SK-N-SH treated with all-trans-retinoic acid at 6 μM for 48 hours (cell line): ENCODE measurements around the gene A4GNT.

Source experiments
- ATAC-seq: fragments of 200-7000 bp; cut with Tn5 transposase; 3 replicates; pipeline ENCODE4 v1.9.1; 2020; ENCODE audit warnings: mild to moderate bottlenecking, moderate library complexity
- ARNTL ChIP-seq: fragments of 450-650 bp; formaldehyde crosslinking; IDR thresholded peaks from 2 replicates; pipeline ENCODE4 v1.5.0; 2020; ENCODE audit warnings: low read depth, mild to moderate bottlenecking, moderate library complexity, borderline replicate concordance
- CSDC2 ChIP-seq: fragments of 250-450 bp; sonication (Bioruptor Pico); IDR thresholded peaks from 2 replicates; pipeline ENCODE4 v1.5.0; 2020; ENCODE audit warnings: mild to moderate bottlenecking, moderate library complexity
- ESRRG ChIP-seq: fragments of 250-450 bp; sonication (Bioruptor Pico); IDR thresholded peaks from 2 replicates; pipeline ENCODE4 v1.6.1; 2021; ENCODE audit warnings: mild to moderate bottlenecking
- GLIS3 ChIP-seq: fragments of 250-450 bp; sonication (Bioruptor Pico); IDR thresholded peaks from 2 replicates; pipeline ENCODE4 v1.5.0; 2020; ENCODE audit warnings: mild to moderate bottlenecking, moderate library complexity
- ISL1 ChIP-seq: fragments of 250-450 bp; sonication (Bioruptor Pico); IDR thresholded peaks from 2 replicates; pipeline ENCODE4 v2.1.2; 2022; ENCODE audit warnings: mild to moderate bottlenecking, moderate library complexity
- OSR1 ChIP-seq: fragments of 250-450 bp; sonication (Bioruptor Pico); IDR thresholded peaks from 2 replicates; pipeline ENCODE4 v1.8.0; 2022; ENCODE audit warnings: moderate library complexity, mild to moderate bottlenecking, inconsistent platforms
- PPARA ChIP-seq: fragments of 250-450 bp; sonication (Bioruptor Pico); IDR thresholded peaks from 2 replicates; pipeline ENCODE4 v1.5.0; 2020; ENCODE audit warnings: mild to moderate bottlenecking, borderline replicate concordance
- RARB ChIP-seq: fragments of 250-450 bp; sonication (Bioruptor Pico); IDR thresholded peaks from 2 replicates; pipeline ENCODE4 v1.8.0; 2021; ENCODE audit warnings: mild to moderate bottlenecking, moderate library complexity
- SNAI2 ChIP-seq: fragments of 250-450 bp; sonication (Bioruptor Pico); IDR thresholded peaks from 2 replicates; pipeline ENCODE4 v1.5.0; 2020; ENCODE audit warnings: mild to moderate bottlenecking, moderate library complexity
- TCF4 ChIP-seq: fragments of 250-450 bp; sonication (Bioruptor Pico); IDR thresholded peaks from 2 replicates; pipeline ENCODE4 v1.8.0; 2021; ENCODE audit warnings: mild to moderate bottlenecking, moderate library complexity, borderline replicate concordance
- TOX ChIP-seq: fragments of 250-450 bp; sonication (Bioruptor Pico); IDR thresholded peaks from 2 replicates; pipeline ENCODE4 v1.8.0; 2021; ENCODE audit warnings: mild to moderate bottlenecking, moderate library complexity, borderline replicate concordance
- ZC3H10 ChIP-seq: fragments of 250-450 bp; sonication (Bioruptor Pico); IDR thresholded peaks from 2 replicates; pipeline ENCODE4 v1.5.1; 2021; ENCODE audit warnings: mild to moderate bottlenecking, moderate library complexity
- ZFP3 ChIP-seq: fragments of 250-450 bp; sonication (Bioruptor Pico); IDR thresholded peaks from 2 replicates; pipeline ENCODE4 v1.5.0; 2020; ENCODE audit warnings: mild to moderate bottlenecking, moderate library complexity
- ZFP30 ChIP-seq: fragments of 450-650 bp; formaldehyde crosslinking; IDR thresholded peaks from 2 replicates; pipeline ENCODE4 v1.5.0; 2022; ENCODE audit warnings: mild to moderate bottlenecking, moderate library complexity
- ZNF70 ChIP-seq: fragments of 450-650 bp; formaldehyde crosslinking; IDR thresholded peaks from 2 replicates; pipeline ENCODE4 v1.5.0; 2020; ENCODE audit warnings: mild to moderate bottlenecking, moderate library complexity
- ZNF8 ChIP-seq: fragments of 450-650 bp; formaldehyde crosslinking; IDR thresholded peaks from 2 replicates; pipeline ENCODE4 v1.5.0; 2020; ENCODE audit warnings: mild to moderate bottlenecking, moderate library complexity
- TF ChIP-seq, protein P1 (sequence below): fragments of 250-450 bp; sonication (Bioruptor Pico); IDR thresholded peaks from 2 replicates; pipeline ENCODE4 v1.8.0; 2021; ENCODE audit warnings: low read depth, mild to moderate bottlenecking, moderate library complexity, borderline replicate concordance
- TF ChIP-seq, protein P2 (sequence below): fragments of 250-450 bp; sonication (Bioruptor Pico); IDR thresholded peaks from 2 replicates; pipeline ENCODE4 v1.5.1; 2021; ENCODE audit warnings: mild to moderate bottlenecking, moderate library complexity
- TF ChIP-seq, protein P3 (sequence below): fragments of 250-450 bp; sonication (Bioruptor Pico); IDR thresholded peaks from 2 replicates; pipeline ENCODE4 v1.5.0; 2020; ENCODE audit warnings: mild to moderate bottlenecking, moderate library complexity
- TF ChIP-seq, protein P4 (sequence below): fragments of 250-450 bp; sonication (Bioruptor Pico); IDR thresholded peaks from 2 replicates; pipeline ENCODE4 v1.8.0; 2020; ENCODE audit warnings: mild to moderate bottlenecking, moderate library complexity, borderline replicate concordance

The A4GNT gene

DNA sequence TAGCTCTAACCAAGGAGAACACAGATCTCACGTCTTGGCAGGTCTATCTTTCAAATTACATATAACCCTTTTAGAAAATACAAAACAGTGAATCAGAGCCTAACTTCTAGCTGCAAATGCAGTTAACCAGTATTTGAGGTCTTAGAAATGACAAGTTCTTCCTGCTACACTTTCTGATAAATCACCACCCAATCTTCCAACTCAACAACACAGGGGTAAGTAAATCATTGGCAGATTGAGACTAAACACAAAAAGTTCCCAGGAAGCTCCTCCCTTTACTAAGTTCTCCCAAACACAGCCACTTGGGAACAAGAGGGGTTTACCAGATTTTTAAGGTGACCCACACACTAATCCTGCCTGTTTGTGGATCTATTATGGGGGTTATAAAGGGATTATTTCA lies at the start of gene A4GNT:
A4GNT (minus strand) TSS at position 152 of the 400 bp plus-strand sequence. CDS start 1,134 bp downstream, outside the sequence.
- TF ChIP-seq ZC3H10 (CRISPR knock-in tag) (no peak), ESRRG (CRISPR knock-in tag) (no peak), ARNTL (no peak)
- TF ChIP-seq, all 23 proteins: peak for 0
- no peak for ATAC-seq

DNA sequence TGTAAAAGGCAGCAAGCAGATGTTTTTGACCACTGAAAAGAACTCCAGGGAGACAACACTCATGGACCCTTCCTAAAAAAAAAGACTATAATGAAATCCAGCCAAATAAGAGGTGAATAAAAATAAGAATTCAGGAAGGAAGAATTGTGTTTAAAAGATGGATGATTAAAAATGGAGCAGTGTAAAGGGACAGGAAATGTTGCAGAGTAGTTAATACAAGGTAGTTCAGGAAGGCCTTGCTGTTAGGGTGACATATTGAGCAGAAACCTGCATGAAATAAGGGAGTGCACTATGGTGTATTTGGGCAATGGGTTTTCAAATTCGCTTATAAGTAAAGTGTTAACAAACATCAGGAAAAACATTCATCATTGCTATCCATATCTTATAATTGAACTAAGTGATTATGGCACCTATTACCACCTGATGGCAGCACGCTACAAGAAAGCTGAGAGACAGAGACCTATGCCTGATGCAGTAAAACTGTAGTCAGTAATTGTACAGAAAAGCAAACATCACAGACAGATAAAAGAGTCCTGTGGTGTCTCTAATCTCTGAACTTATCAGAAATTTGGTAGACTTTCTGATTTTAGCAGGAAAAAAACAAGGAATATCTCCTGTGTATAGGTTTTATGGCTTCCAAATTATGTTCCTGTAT lies 48.3 kb upstream of the A4GNT start:
- TF ChIP-seq OSR1 (CRISPR knock-in tag) (no peak), CSDC2 (CRISPR knock-in tag) (no peak), TCF4 (CRISPR knock-in tag) (no peak), ZFP30 (CRISPR knock-in tag) (no peak), ESRRG (CRISPR knock-in tag) (no peak), ZC3H10 (CRISPR knock-in tag) (no peak), PPARA (CRISPR knock-in tag) (no peak), ZNF8 (CRISPR knock-in tag) (no peak), RARB (no peak), GLIS3 (CRISPR knock-in tag) (no peak), ZNF70 (CRISPR knock-in tag) (no peak)
- TF ChIP-seq, protein P1, sequence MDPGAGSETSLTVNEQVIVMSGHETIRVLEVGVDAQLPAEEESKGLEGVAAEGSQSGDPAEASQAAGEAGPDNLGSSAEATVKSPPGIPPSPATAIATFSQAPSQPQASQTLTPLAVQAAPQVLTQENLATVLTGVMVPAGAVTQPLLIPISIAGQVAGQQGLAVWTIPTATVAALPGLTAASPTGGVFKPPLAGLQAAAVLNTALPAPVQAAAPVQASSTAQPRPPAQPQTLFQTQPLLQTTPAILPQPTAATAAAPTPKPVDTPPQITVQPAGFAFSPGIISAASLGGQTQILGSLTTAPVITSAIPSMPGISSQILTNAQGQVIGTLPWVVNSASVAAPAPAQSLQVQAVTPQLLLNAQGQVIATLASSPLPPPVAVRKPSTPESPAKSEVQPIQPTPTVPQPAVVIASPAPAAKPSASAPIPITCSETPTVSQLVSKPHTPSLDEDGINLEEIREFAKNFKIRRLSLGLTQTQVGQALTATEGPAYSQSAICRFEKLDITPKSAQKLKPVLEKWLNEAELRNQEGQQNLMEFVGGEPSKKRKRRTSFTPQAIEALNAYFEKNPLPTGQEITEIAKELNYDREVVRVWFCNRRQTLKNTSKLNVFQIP (CRISPR knock-in tag), result no peak
- peak; percentile 88 for ATAC-seq

DNA sequence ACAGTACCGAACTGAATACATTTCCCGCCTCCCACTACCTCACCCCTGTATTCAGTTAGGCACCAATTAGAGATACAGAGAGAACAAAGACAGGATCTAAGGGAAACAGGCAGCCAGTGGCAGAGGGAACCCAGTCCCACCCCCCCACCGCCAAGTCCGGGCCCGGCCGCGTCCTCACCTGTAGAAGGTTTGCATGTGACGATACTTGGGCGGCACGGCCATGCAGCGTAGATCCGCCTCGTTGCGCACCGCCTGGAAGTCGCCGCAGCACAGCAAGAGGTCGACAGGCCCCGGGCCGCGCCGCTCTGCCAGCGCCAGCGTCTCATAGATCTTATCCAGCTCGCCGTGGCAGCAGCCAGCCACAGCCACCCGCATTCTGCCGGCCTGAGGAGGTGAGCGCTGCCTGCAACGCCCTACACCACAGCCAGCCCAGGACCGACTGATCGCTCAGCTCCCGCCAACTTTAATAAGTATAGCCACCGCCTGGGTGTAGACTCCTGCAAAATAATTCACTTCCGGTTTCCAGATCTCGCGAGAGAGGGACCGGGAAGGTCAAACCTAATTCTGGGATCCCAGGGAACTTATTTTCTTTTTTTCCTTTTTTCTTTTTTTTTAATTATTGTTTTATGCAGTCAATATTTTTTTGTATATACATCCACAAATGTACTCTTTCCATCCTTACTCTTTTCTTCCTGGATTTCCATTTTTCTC lies 42.4 kb upstream of the A4GNT start, which contains the start of gene DBR1:
DBR1 (minus strand) TSS at position 501 of the 711 bp plus-strand sequence; CDS start at position 375, 126 bp downstream.
- peak; percentile 96 for ATAC-seq
- TF ChIP-seq CSDC2 (CRISPR knock-in tag), result no peak
- TF ChIP-seq ZNF70 (CRISPR knock-in tag), result peak; percentile 15; the same call in 1 of the 2 replicates
- no peak for TF ChIP-seq PPARA (CRISPR knock-in tag)
- TF ChIP-seq, all 23 proteins: peak for 1

DNA sequence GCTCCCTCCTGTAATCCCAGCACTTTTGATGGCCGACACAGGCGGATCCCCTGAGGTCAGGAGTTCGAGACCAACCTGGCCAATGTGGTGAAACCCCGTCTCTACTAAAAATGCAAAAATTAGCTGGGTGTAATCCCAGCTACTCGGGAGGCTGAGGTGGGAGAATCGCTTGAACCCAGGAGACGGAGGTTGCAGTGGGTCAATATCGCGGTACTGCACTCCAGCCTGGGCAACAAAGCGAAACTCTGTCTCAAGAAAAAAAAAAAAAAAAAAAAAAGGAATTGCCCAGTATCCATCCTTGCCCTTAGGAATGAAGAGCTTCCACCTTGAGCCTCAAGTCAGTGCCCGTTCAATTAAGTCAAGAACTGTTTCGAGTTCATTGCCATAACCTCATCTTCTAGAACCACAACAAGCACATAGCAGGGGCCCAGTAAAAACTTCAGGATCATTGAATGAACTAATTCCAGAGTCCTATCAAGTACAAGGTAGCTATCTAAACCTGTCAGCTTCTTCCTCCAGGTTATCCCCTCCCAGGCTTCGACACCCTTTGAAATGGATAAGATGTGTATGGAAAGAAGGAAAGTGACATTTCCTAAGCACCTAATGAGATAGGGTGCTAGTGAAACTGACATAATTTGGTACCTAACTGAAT lies 41.7 kb upstream of the A4GNT start:
- peak; percentile 44 for ATAC-seq
- TF ChIP-seq SNAI2 (CRISPR knock-in tag) (no peak), ESRRG (CRISPR knock-in tag) (no peak), TOX (CRISPR knock-in tag) (no peak), ARNTL (no peak), ZNF8 (CRISPR knock-in tag) (no peak)

- TF ChIP-seq TCF4 (CRISPR knock-in tag) (no peak), OSR1 (CRISPR knock-in tag) (no peak), ZNF8 (CRISPR knock-in tag) (no peak), CSDC2 (CRISPR knock-in tag) (no peak), RARB (no peak), ESRRG (CRISPR knock-in tag) (no peak), SNAI2 (CRISPR knock-in tag) (no peak), GLIS3 (CRISPR knock-in tag) (no peak), PPARA (CRISPR knock-in tag) (no peak), ZFP3 (CRISPR knock-in tag) (no peak), ZFP30 (CRISPR knock-in tag) (no peak), ARNTL (no peak), TOX (CRISPR knock-in tag) (no peak), ISL1 (CRISPR knock-in tag) (no peak)
- TF ChIP-seq, protein P2, sequence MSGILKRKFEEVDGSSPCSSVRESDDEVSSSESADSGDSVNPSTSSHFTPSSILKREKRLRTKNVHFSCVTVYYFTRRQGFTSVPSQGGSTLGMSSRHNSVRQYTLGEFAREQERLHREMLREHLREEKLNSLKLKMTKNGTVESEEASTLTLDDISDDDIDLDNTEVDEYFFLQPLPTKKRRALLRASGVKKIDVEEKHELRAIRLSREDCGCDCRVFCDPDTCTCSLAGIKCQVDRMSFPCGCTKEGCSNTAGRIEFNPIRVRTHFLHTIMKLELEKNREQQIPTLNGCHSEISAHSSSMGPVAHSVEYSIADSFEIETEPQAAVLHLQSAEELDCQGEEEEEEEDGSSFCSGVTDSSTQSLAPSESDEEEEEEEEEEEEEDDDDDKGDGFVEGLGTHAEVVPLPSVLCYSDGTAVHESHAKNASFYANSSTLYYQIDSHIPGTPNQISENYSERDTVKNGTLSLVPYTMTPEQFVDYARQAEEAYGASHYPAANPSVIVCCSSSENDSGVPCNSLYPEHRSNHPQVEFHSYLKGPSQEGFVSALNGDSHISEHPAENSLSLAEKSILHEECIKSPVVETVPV, result no peak
- TF ChIP-seq, protein P3, sequence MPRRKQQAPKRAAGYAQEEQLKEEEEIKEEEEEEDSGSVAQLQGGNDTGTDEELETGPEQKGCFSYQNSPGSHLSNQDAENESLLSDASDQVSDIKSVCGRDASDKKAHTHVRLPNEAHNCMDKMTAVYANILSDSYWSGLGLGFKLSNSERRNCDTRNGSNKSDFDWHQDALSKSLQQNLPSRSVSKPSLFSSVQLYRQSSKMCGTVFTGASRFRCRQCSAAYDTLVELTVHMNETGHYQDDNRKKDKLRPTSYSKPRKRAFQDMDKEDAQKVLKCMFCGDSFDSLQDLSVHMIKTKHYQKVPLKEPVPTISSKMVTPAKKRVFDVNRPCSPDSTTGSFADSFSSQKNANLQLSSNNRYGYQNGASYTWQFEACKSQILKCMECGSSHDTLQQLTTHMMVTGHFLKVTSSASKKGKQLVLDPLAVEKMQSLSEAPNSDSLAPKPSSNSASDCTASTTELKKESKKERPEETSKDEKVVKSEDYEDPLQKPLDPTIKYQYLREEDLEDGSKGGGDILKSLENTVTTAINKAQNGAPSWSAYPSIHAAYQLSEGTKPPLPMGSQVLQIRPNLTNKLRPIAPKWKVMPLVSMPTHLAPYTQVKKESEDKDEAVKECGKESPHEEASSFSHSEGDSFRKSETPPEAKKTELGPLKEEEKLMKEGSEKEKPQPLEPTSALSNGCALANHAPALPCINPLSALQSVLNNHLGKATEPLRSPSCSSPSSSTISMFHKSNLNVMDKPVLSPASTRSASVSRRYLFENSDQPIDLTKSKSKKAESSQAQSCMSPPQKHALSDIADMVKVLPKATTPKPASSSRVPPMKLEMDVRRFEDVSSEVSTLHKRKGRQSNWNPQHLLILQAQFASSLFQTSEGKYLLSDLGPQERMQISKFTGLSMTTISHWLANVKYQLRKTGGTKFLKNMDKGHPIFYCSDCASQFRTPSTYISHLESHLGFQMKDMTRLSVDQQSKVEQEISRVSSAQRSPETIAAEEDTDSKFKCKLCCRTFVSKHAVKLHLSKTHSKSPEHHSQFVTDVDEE (CRISPR knock-in tag), result no peak
- TF ChIP-seq, protein P4, sequence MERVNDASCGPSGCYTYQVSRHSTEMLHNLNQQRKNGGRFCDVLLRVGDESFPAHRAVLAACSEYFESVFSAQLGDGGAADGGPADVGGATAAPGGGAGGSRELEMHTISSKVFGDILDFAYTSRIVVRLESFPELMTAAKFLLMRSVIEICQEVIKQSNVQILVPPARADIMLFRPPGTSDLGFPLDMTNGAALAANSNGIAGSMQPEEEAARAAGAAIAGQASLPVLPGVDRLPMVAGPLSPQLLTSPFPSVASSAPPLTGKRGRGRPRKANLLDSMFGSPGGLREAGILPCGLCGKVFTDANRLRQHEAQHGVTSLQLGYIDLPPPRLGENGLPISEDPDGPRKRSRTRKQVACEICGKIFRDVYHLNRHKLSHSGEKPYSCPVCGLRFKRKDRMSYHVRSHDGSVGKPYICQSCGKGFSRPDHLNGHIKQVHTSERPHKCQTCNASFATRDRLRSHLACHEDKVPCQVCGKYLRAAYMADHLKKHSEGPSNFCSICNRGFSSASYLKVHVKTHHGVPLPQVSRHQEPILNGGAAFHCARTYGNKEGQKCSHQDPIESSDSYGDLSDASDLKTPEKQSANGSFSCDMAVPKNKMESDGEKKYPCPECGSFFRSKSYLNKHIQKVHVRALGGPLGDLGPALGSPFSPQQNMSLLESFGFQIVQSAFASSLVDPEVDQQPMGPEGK (CRISPR knock-in tag), result no peak
- no peak for ATAC-seq
Observed at GRCh38 chr3:138172625-138173024, 40.4 kb upstream of the A4GNT start.
